ENCODE measurements around the gene EFNA1. TPM values are rescaled to one million over a fixed set of nuclear protein-coding genes. Genes with fewer than 3 reads are reported as not detected.

The EFNA1 gene
- total RNA-seq, 1 donor, result 21.3 TPM

DNA sequence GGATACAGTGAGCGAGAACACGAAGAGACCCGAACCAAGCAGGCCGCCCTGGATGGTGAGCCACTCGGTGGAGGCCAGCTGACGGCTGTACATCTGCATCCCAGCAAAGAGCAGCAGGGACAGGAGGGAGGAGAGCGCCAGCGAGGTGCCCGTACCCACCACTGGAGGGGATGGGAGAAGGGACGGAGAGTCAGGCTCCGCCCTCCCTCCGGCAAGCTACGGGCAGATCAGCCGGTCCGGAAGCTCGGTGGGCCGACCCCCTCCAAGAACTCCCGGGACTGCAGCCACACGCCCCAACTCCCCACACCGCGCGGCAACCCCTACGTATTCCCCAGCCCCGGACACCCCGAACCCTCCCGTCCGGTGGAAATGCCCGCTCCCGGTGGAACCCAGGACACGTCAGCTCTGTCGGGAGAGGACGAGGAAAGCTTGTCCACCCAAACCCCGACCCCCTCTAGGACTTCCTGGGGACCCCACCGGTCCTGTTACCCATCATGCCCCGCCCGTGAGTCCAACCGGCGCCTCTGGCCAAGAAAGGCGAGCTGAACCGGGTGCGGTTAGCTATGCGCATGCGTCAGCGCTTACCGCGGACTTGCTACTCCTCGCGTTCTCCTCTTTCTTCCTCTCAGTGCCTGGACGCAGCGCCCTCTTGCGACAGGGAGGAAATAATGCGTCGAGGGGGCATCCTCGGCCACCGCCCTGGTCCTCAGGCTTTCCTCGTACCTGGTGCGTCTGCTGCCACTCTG, 45.2 kb downstream of the EFNA1 start, which contains the start of gene KRTCAP2:
Gene KRTCAP2, minus strand, starts transcription at position 573 of the 746 bp plus-strand sequence. Its CDS starts 80 bp downstream, at position 493.
- DNase-seq (ENCODE audit: low read depth in 2 of 3, low spot score in 2 of 3), result peak; percentile 91 to 98 (median 95)

DNA sequence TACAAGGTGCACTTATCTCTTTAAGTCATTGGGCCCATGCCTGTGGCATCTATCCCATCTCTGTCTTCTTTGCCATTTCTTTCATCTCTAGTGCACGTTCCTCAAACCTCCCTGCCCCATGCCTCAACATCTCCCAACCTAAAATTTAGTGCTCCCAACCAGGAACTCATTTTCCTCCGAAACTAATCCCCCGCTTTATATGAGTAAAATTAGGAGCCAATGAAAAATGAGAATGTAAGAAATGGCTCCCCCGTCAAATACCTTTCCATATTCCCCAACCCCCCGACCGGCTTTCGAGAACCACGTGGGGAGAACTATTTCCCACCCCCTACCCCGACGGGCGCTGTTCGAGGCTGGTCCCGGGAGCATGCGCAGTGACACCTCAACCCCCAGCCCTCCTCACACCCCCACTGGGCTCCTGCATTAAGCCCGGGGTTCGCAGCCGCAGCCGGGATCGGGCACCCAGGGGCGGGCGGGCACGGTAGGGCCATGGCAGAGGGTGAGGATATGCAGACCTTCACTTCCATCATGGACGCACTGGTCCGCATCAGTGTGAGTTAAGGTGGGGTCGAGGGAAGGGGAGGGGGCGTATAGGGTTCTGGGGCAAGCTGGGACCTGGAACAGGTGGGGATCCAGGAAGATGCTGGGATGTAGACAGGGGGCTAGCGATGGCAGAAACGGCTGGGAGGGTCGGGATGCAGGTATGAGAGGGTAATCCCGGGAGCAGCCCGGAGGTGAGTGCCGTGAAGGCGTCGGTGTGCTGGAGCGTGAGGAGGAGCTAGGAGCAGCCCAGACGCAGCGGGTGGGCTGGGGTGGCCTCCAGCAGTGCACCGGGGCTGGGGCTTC, 46.0 kb downstream of the EFNA1 start, which contains the start of gene TRIM46:
Gene TRIM46, plus strand, starts transcription at position 372 of the 846 bp plus-strand sequence. Its CDS starts 118 bp downstream, at position 490.
- DNase-seq (ENCODE audit: low read depth in 2 of 3, low spot score in 2 of 3), result peak in 2 of 3 donors; percentile 54 to 69

GRCh38 chr1:155174324-155175280, 46.9 kb downstream of the EFNA1 start:
- DNase-seq (ENCODE audit: low read depth in 2 of 3, low spot score in 2 of 3), result peak in 2 of 3 donors; percentile 62 to 65

- no peak for DNase-seq (ENCODE audit: low read depth in 2 of 3, low spot score in 2 of 3)
Measured at GRCh38 chr1:155175281-155175926, 47.7 kb downstream of the EFNA1 start.

DNA sequence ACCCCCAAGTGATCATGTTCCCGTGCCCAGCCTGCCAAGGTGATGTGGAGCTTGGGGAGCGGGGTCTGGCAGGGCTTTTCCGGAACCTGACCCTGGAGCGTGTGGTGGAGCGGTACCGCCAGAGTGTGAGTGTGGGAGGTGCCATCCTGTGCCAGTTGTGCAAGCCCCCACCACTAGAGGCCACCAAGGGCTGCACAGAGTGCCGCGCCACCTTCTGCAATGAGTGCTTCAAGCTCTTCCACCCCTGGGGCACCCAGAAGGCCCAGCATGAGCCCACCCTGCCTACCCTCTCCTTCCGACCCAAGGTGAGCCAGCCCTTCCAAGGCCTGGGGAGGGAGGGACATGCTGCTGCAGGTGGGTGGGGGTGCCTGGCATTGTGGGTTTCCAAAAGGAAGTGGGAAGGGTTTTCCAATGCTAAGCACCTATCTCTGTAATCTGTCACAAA, 48.3 kb downstream of the EFNA1 start:
- peak in 1 of 3 donors; percentile 46 for DNase-seq (ENCODE audit: low read depth in 2 of 3, low spot score in 2 of 3)

GRCh38 chr1:155176544-155177071, 48.9 kb downstream of the EFNA1 start:
- DNase-seq (ENCODE audit: low read depth in 2 of 3, low spot score in 2 of 3), result peak; percentile 74 to 84 (median 75)

- DNase-seq (ENCODE audit: low read depth in 2 of 3, low spot score in 2 of 3), result no peak
Measured at GRCh38 chr1:155177192-155177917, 49.7 kb downstream of the EFNA1 start.

DNA sequence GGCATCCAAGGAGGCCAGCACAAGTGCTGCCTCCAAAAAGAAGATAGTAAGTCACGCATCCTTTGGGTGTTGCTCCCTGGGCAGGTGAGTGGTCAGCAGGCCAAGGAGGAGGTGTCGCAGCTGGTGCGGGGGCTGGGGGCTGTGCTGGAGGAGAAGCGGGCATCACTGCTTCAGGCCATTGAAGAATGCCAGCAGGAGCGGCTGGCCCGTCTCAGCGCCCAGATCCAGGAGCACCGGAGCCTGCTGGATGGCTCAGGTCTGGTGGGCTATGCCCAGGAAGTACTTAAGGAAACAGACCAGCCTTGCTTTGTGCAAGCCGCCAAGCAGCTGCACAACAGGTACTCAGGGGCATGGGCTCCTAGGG, 50.2 kb downstream of the EFNA1 start:
- DNase-seq (ENCODE audit: low read depth in 2 of 3, low spot score in 2 of 3), result no peak

- DNase-seq (ENCODE audit: low read depth in 2 of 3, low spot score in 2 of 3), result no peak
Measured at GRCh38 chr1:155178441-155179111, 50.9 kb downstream of the EFNA1 start.

DNA sequence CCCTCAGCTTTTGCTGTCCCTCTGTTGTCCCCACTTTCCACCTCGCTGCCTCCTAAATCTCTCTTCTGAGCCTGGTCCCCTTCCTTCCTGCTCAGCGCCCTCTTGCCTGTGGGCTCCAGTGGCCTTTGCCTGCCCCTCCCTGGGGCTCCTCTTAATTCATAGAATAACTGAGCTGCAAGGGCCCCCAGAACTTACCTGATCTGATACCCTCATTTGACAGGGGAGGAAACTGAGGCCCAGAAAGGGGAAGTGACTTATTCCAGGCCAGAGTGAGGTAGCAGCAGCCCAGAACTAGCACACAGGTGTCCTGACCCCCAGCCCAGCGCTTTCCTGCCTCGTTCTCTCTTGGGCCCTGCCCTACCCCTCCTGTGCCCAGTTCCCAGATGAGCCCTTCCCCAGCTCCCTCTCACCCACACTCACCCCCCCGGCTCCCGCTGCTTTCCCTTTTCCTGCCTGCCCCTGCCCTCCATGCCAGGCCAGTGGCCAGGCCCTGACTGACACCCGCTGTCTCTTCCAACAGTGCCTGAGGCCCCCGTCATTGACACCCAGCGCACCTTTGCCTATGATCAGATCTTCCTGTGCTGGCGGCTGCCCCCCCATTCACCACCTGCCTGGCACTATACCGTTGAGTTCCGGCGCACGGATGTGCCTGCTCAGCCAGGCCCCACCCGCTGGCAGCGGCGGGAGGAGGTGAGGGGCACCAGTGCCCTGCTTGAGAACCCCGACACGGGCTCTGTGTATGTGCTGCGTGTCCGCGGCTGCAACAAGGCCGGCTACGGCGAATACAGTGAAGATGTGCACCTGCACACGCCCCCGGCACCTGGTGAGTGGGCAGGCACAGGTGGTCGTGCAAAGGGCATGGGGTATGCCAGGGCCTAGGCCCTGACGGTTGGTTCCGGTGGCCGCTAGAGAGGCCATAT, 51.7 kb downstream of the EFNA1 start:
- DNase-seq (ENCODE audit: low read depth in 2 of 3, low spot score in 2 of 3), result no peak

GRCh38 chr1:155181371-155182051, 53.8 kb downstream of the EFNA1 start:
- DNase-seq (ENCODE audit: low read depth in 2 of 3, low spot score in 2 of 3), result no peak

GRCh38 chr1:155182052-155182550, 54.4 kb downstream of the EFNA1 start:
- DNase-seq (ENCODE audit: low read depth in 2 of 3, low spot score in 2 of 3), result no peak

DNA sequence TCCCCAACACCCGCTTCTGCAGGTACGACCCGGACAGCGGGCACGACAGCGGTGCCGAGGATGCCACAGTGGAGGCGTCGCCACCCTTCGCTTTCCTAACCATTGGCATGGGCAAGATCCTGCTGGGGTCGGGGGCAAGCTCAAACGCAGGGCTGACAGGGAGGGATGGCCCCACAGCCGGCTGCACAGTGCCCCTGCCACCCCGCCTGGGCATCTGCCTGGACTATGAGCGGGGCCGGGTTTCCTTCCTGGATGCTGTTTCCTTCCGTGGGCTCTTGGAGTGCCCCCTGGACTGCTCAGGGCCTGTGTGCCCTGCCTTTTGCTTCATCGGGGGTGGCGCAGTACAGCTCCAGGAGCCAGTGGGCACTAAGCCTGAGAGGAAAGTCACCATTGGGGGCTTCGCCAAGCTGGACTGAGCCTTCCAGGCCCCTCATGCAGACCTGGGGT, 56.1 kb downstream of the EFNA1 start:
- no peak for DNase-seq (ENCODE audit: low read depth in 2 of 3, low spot score in 2 of 3)

DNA sequence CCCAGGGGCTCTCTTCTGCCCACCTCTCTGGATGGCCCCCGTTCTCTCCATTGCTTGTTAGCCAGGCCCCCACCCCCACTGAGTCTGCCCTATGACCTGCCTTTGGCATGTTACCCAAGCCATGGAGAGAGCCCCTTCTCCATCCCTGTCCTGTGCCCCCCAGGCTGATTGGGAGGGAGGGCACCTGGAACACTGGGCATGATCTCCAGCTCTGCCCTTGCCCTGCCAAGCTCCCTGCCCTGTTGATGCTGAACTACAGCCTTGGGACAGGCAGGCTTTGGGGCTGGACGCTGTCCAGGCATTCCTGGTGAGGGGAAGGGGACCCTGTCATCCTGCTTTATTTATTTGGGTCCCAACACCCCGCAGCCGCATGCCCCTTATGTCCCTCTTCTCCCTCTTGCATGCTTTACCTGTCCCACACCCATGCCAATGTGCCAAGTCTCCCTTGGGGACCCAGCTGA, 56.7 kb downstream of the EFNA1 start:
- DNase-seq (ENCODE audit: low read depth in 2 of 3, low spot score in 2 of 3), result no peak

Data from hematopoietic multipotent progenitor cell (in vitro differentiated cells).